Gastrocnemius medialis (tissue), 4 donors: ENCODE results near the gene TATDN3.

Experiments
- POLR2A ChIP-seq, 2 donors: fragments of 450-650 bp; IDR thresholded peaks; one replicate each; pipeline ENCODE4 v1.6.1; 2017; ENCODE audit warnings: antibody characterized with exemption in 2 of 2, mild to moderate bottlenecking in 2 of 2, moderate library complexity in 2 of 2
- TF ChIP-seq, protein P1 (sequence below), 5 experiments: fragments of 450-650 bp in 3 of 5; fragments of 200-600 bp in 2 of 5; sonication (generic) in 2 of 5; IDR thresholded peaks in 4 of 5; conservative IDR thresholded peaks in 1 of 5; 1 replicate in 4 of 5; 2 replicates in 1 of 5; pipeline ENCODE4 v1.5.1; 2016 to 2019; ENCODE audit warnings: antibody characterized with exemption in 5 of 5, mild to moderate bottlenecking in 3 of 5, moderate library complexity in 3 of 5

DNA sequence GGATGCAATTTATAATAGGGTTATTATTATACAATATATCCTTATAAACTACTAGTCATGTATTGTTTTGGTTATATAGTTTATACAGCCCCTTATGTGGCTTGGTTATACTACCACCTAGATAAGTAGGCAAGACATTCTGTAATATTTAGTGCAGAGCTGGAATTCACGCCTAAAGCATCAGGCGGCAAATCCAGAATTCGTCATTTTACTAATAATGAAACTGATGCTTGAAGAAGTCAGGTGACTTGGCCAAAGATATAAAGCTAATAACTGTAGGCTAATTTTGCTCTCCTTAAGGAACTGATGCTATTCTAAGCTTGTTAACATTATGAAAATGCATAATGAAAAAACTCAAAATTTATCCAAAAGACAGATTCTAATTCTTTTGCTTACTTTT, 10.9 kb upstream of the TATDN3 start:
- TF ChIP-seq, protein P1, sequence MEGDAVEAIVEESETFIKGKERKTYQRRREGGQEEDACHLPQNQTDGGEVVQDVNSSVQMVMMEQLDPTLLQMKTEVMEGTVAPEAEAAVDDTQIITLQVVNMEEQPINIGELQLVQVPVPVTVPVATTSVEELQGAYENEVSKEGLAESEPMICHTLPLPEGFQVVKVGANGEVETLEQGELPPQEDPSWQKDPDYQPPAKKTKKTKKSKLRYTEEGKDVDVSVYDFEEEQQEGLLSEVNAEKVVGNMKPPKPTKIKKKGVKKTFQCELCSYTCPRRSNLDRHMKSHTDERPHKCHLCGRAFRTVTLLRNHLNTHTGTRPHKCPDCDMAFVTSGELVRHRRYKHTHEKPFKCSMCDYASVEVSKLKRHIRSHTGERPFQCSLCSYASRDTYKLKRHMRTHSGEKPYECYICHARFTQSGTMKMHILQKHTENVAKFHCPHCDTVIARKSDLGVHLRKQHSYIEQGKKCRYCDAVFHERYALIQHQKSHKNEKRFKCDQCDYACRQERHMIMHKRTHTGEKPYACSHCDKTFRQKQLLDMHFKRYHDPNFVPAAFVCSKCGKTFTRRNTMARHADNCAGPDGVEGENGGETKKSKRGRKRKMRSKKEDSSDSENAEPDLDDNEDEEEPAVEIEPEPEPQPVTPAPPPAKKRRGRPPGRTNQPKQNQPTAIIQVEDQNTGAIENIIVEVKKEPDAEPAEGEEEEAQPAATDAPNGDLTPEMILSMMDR (IDR thresholded peaks at IDR 0.05 in 4 of 5, conservative IDR thresholded peaks at IDR 0.05 in 1 of 5), result no peak
- TF ChIP-seq POLR2A (IDR thresholded peaks at IDR 0.05), result no peak
